ENCODE data around the gene PTBP1. TPM values are rescaled to one million over a fixed set of nuclear protein-coding genes. Genes with fewer than 3 reads are reported as not detected.

The PTBP1 gene
- total RNA-seq, 1 donor from 2014 or later: 237 TPM

DNA sequence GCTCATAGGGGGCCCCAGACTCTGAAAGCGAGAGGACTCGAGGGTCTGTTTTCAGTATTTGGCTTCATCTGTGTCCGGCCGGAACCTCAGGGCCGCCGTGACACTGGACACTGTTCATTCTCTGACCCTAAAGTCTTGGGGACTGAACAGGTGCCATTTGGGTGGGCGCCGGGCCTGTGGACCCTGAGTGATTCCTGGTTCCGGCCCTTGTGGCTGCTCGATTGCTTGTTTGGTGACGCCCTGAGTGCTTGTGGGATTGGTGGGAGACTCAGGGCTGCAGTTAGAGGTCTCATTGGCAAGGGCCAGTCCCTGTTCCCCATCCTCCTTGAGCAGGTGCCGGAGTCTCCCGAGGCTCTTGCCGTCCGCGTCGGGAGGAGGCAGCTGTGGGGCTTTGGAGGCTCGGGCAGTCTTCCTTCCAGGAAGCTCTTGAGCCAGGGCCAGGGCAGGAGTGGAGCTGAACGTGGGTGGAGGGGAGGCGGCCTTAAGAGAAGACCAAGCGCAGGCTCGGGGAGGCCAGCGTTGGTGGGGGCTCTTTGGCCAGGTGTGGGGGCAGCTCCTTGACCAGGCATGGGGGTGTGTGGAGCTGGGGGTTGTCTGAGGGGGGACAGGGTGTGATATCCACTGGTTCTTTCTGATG lies 4.7 kb downstream of the PTBP1 start:
- no peaks in the 10 kb centered on the region for H3K27me3 ChIP-seq
- H3K4me1 ChIP-seq: peaks cover 39% of the 10 kb centered on the region
- Mint-ChIP-seq H3K27me3 (ENCODE audit: insufficient read depth, low read depth) (peaks cover 15% of the 10 kb centered on the region), H3K36me3 (peaks cover 21% of the 10 kb centered on the region), H3K9me3 (no peaks in the 10 kb centered on the region), H3K4me1 (peaks cover 43% of the 10 kb centered on the region), H3K4me3 (peak overlapping the region; percentile 74), H3K27ac (peak overlapping the region; percentile 98)
- H3K36me3 ChIP-seq: no peaks in the 10 kb centered on the region
- no peak overlapping the region for H2AFZ ChIP-seq (replicated peaks)
- TF ChIP-seq EZH2phosphoT487 (IDR thresholded peaks at IDR 0.05) (no peak), EZH2 (IDR thresholded peaks at IDR 0.05) (no peak), CTCF (IDR thresholded peaks at IDR 0.05) (no peak)
- H3F3A ChIP-seq (ENCODE audit: low read depth): peaks cover 45% of the 10 kb centered on the region
- peak overlapping the region; percentile 53 for H3K4me2 ChIP-seq
- no peak for DNase-seq (ENCODE audit: low spot score)
- peaks cover 92% of the 10 kb centered on the region for H3K79me2 ChIP-seq (ENCODE audit: low read depth)
- H3K4me3 ChIP-seq: no peak overlapping the region
- H3K27ac ChIP-seq: peak overlapping the region; percentile 68
- peaks cover 91% of the 10 kb centered on the region for H4K20me1 ChIP-seq (ENCODE audit: low read depth)
- peak overlapping the region; percentile 11 for H3K9ac ChIP-seq
- no peaks in the 10 kb centered on the region for H3K9me3 ChIP-seq (ENCODE audit: low read depth)

DNA sequence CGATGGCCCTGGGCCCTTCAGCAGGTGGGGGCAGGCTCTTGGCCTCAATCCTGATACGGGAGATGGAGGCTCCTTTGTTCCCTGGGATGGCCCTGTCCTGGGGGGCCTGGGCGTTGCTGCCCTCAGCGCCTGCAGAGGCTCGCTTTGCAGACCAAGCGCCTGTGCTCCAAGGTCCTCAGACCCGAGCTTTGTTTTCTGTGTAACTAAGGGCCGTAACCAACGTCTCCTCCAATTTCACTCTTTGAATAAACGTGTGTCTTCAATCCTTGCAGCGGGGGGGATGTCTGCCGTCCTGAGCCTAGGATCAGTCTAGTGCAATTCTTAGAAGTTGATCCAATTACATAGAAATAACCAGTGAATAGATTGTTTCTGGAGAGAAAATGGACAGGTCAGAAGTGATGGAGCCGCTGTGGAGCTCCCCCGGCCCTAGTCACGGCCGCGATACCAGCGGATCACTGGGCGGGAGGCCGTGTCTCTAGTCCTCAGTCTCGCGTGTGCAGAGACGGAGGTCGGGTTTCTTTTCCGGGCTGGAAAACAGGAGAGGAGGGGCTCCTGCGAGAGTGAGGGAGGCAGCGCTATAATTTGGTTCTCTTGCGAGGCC lies 5.3 kb downstream of the PTBP1 start:
- Histone ChIP-seq H3K9ac (no peak overlapping the region), H3K27ac (peak overlapping the region; percentile 68)
- H3K27ac Mint-ChIP-seq: peak overlapping the region; percentile 98

GRCh38 chr19:803099-803561 lies 5.9 kb downstream of the PTBP1 start:
- Mint-ChIP-seq H3K36me3 (peaks cover 29% of the 10 kb centered on the region), H3K4me1 (peaks cover 43% of the 10 kb centered on the region), H3K9me3 (no peaks in the 10 kb centered on the region), H3K27ac (no peak overlapping the region), H3K27me3 (ENCODE audit: insufficient read depth, low read depth) (peaks cover 15% of the 10 kb centered on the region), H3K4me3 (peak overlapping the region; percentile 74)
- Histone ChIP-seq H3K4me3 (no peak overlapping the region), H3K9me3 (ENCODE audit: low read depth) (no peaks in the 10 kb centered on the region), H3K27ac (peak overlapping the region; percentile 68), H3K4me2 (no peak overlapping the region), H3K9ac (no peak overlapping the region), H3K79me2 (ENCODE audit: low read depth) (peaks cover 100% of the 10 kb centered on the region), H3K36me3 (no peaks in the 10 kb centered on the region), H2AFZ (replicated peaks) (no peak overlapping the region), H3K4me1 (peaks cover 39% of the 10 kb centered on the region), H3F3A (ENCODE audit: low read depth) (peaks cover 55% of the 10 kb centered on the region), H3K27me3 (no peaks in the 10 kb centered on the region), H4K20me1 (ENCODE audit: low read depth) (peaks cover 100% of the 10 kb centered on the region)
- no peak for DNase-seq (ENCODE audit: low spot score)
- TF ChIP-seq EZH2 (IDR thresholded peaks at IDR 0.05) (no peak), CTCF (IDR thresholded peaks at IDR 0.05) (no peak)

More for the DNA sequence above, 5.3 kb downstream of the PTBP1 start:
- H3K4me1 Mint-ChIP-seq: peaks cover 43% of the 10 kb centered on the region
- no peaks in the 10 kb centered on the region for H3K9me3 Mint-ChIP-seq
- Histone ChIP-seq H3K4me3 (no peak overlapping the region), H3K79me2 (ENCODE audit: low read depth) (peaks cover 98% of the 10 kb centered on the region), H4K20me1 (ENCODE audit: low read depth) (peaks cover 98% of the 10 kb centered on the region), H3F3A (ENCODE audit: low read depth) (peaks cover 51% of the 10 kb centered on the region), H3K27me3 (no peaks in the 10 kb centered on the region), H3K4me2 (peak overlapping the region; percentile 53), H3K36me3 (no peaks in the 10 kb centered on the region), H2AFZ (replicated peaks) (no peak overlapping the region), H3K4me1 (peaks cover 39% of the 10 kb centered on the region), H3K9me3 (ENCODE audit: low read depth) (no peaks in the 10 kb centered on the region)
- H3K36me3 Mint-ChIP-seq: peaks cover 26% of the 10 kb centered on the region
- no peak for TF ChIP-seq EZH2 (IDR thresholded peaks at IDR 0.05)
- no peak for TF ChIP-seq CTCF (IDR thresholded peaks at IDR 0.05)
- no peak for TF ChIP-seq EZH2phosphoT487 (IDR thresholded peaks at IDR 0.05)
- DNase-seq (ENCODE audit: low spot score): peak; percentile 35
- peaks cover 15% of the 10 kb centered on the region for H3K27me3 Mint-ChIP-seq (ENCODE audit: insufficient read depth, low read depth)
- peak overlapping the region; percentile 74 for H3K4me3 Mint-ChIP-seq

Data from neural progenitor cell (in vitro differentiated cells).